GM23338 (cell line): Measurements from ENCODE around the gene ATP2B1.

ENCODE experiments used
- CREB1 ChIP-seq: fragments of 250-450 bp; sonication (Bioruptor Pico); IDR thresholded peaks from 2 replicates; pipeline ENCODE4 v1.5.0; 2020; ENCODE audit warnings: low read depth, mild to moderate bottlenecking, moderate library complexity
- CTCF ChIP-seq, 2 experiments: fragments of 200-600 bp in 1 of 2; sonication (generic) in 1 of 2; conservative IDR thresholded peaks; 2 replicates each; pipeline versions ENCODE4 v1.5.1 to v1.6.1; 2016 to 2017; ENCODE audit warnings: antibody characterized with exemption in 2 of 2, low read depth in 2 of 2, mild to moderate bottlenecking in 2 of 2, moderate library complexity in 1 of 2
- ETS1 ChIP-seq: IDR thresholded peaks from 2 replicates; pipeline ENCODE4 v1.6.1; 2016; ENCODE audit warnings: antibody characterized with exemption
- EZH2 ChIP-seq: fragments of 200-600 bp; sonication (generic); IDR thresholded peaks from one replicate; pipeline ENCODE4 v1.8.0; 2017; ENCODE audit warnings: antibody characterized with exemption, mild to moderate bottlenecking, low read depth; ENCODE audit not compliant: unreplicated experiment
- EZH2phosphoT487 ChIP-seq: fragments of 200-600 bp; sonication (generic); IDR thresholded peaks from one replicate; pipeline ENCODE4 v1.8.1; 2018; ENCODE audit warnings: antibody characterized with exemption; ENCODE audit not compliant: unreplicated experiment
- JUNB ChIP-seq: IDR thresholded peaks from one replicate; pipeline ENCODE4 v1.6.1; 2016; ENCODE audit warnings: antibody characterized with exemption; ENCODE audit not compliant: unreplicated experiment
- NANOG ChIP-seq: IDR thresholded peaks from 2 replicates; pipeline ENCODE4 v1.6.1; 2016; ENCODE audit warnings: antibody characterized with exemption, borderline replicate concordance
- POLR2AphosphoS5 ChIP-seq: IDR thresholded peaks from 2 replicates; pipeline ENCODE4 v1.6.1; 2016; ENCODE audit warnings: antibody characterized with exemption, low read depth
- REST ChIP-seq: IDR thresholded peaks from one replicate; pipeline ENCODE4 v1.6.1; 2018; ENCODE audit warnings: antibody characterized with exemption; ENCODE audit not compliant: unreplicated experiment
- STAT1 ChIP-seq: IDR thresholded peaks from one replicate; pipeline ENCODE4 v1.6.1; 2016; ENCODE audit warnings: antibody characterized with exemption; ENCODE audit not compliant: unreplicated experiment
- ZNF114 ChIP-seq: fragments of 250-450 bp; sonication (Bioruptor Pico); IDR thresholded peaks from 2 replicates; pipeline ENCODE4 v1.5.0; 2020; ENCODE audit warnings: mild to moderate bottlenecking, moderate library complexity
- ZNF331 ChIP-seq: fragments of 250-450 bp; sonication (Bioruptor Pico); IDR thresholded peaks from 2 replicates; pipeline ENCODE4 v1.5.0; 2020; ENCODE audit warnings: low read depth, mild to moderate bottlenecking, moderate library complexity
- ZNF462 ChIP-seq: fragments of 250-450 bp; sonication (Bioruptor Pico); IDR thresholded peaks from 2 replicates; pipeline ENCODE4 v1.5.0; 2020; ENCODE audit warnings: mild to moderate bottlenecking, moderate library complexity

- TF ChIP-seq CTCF (conservative IDR thresholded peaks at IDR 0.05; ENCODE audit: low read depth in 2 of 2): no peak
- TF ChIP-seq EZH2phosphoT487: no peak
- no peak for TF ChIP-seq POLR2AphosphoS5
- TF ChIP-seq EZH2: no peak
- TF ChIP-seq REST: no peak
- TF ChIP-seq ZNF462 (CRISPR knock-in tag): no peak
- no peak for TF ChIP-seq JUNB
- no peak for TF ChIP-seq CREB1 (CRISPR knock-in tag)
- TF ChIP-seq ZNF114: no peak
- no peak for TF ChIP-seq NANOG
- no peak for TF ChIP-seq ETS1
- TF ChIP-seq STAT1: no peak
- no peak for TF ChIP-seq ZNF331 (CRISPR knock-in tag)
Observed at GRCh38 chr12:89732522-89732921, 23.9 kb upstream of the ATP2B1 start.
